ENCODE data around the gene ATP6V1G3. TPM values are rescaled to one million over a fixed set of nuclear protein-coding genes. Genes with fewer than 3 reads are reported as not detected.
"Not testable (repeated sequence)": the region's sequence is repeated elsewhere in the genome, so short reads cannot be mapped to it uniquely, and the experiment has no call there.

The ATP6V1G3 gene, protein sequence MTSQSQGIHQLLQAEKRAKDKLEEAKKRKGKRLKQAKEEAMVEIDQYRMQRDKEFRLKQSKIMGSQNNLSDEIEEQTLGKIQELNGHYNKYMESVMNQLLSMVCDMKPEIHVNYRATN
- total RNA-seq: not detected
- polyA plus RNA-seq: not detected

GRCh38 chr1:198540580-198540979, at the start of gene ATP6V1G3:
ATP6V1G3 (minus strand) TSS chr1:198540680; CDS start chr1:198540650, 30 bp downstream.
- H3K4me1 ChIP-seq (ENCODE audit: insufficient read depth, low read length): peaks cover 45% of the 10 kb centered on the region
- Mint-ChIP-seq H3K27ac (peak within 1 kb of the TSS in 4 of 7 donors; percentile 14 to 91 (median 57)), H3K4me3 (peak within 1 kb of the TSS in 3 of 8 donors; percentile 17 to 44 (median 31)), H3K36me3 (no peaks in the 10 kb centered on the region), H3K9me3 (no peaks in the 10 kb centered on the region), H3K4me1 (peaks cover 38 to 70% (median 56%) of the 10 kb centered on the region in 4 donors), H3K27me3 (no peaks in the 10 kb centered on the region)
- ChIA-PET CTCF (ENCODE audit: partially characterized antibody) (interaction anchor here (0.9 kb wide), 1 partner anchor 17 kb away, joined by 3 read pairs; no protein-coding TSS in a partner anchor), POLR2A (ENCODE audit: partially characterized antibody) (interaction anchor here (1.0 to 2.2 kb wide), 6 partner anchors 9 to 69 kb away, joined by 3 to 9 read pairs (median 5); no protein-coding TSS in a partner anchor)
- H3K27ac ChIP-seq (ENCODE audit: low read depth, low read length): no peak within 1 kb of the TSS
- no peaks in the 10 kb centered on the region for H3K36me3 ChIP-seq (ENCODE audit: insufficient read depth, low read length)
- H3K9me3 ChIP-seq (ENCODE audit: control insufficient read depth in 1 of 2, low read length in 2 of 2): no peaks in the 10 kb centered on the region
- DNase-seq: no peak
- intact Hi-C loops (cut with micrococcal nuclease): no loop called here
- H3K4me3 ChIP-seq (ENCODE audit: low read length in 2 of 2): no peak within 1 kb of the TSS
- H3K27me3 ChIP-seq (ENCODE audit: insufficient read depth, low read length): no peaks in the 10 kb centered on the region

GRCh38 chr1:198588845-198589244, 48.4 kb upstream of the ATP6V1G3 start:
- Mint-ChIP-seq H3K4me3 (peak overlapping the region in 1 of 8 donors; percentile 49), H3K36me3 (peaks cover 7 to 10% of the 10 kb centered on the region in 2 donors), H3K27ac (no peak overlapping the region), H3K4me1 (peaks cover 0 to 4% (median 0%) of the 10 kb centered on the region in 4 donors), H3K9me3 (peaks cover 3 to 30% (median 20%) of the 10 kb centered on the region in 8 donors), H3K27me3 (no peaks in the 10 kb centered on the region)
- intact Hi-C loops (cut with micrococcal nuclease): no loop called here
- H3K27ac ChIP-seq (ENCODE audit: low read depth, low read length): no peak overlapping the region
- no peak overlapping the region for H3K4me3 ChIP-seq (ENCODE audit: low read length in 2 of 2)
- DNase-seq: no peak
- POLR2A ChIA-PET (ENCODE audit: partially characterized antibody): no interaction called here
- no peaks in the 10 kb centered on the region for H3K36me3 ChIP-seq (ENCODE audit: insufficient read depth, low read length)
- H3K9me3 ChIP-seq (ENCODE audit: control insufficient read depth in 1 of 2, low read length in 2 of 2): no peaks in the 10 kb centered on the region
- no peaks in the 10 kb centered on the region for H3K4me1 ChIP-seq (ENCODE audit: insufficient read depth, low read length)
- CTCF ChIA-PET (ENCODE audit: partially characterized antibody): no interaction called here
- no peaks in the 10 kb centered on the region for H3K27me3 ChIP-seq (ENCODE audit: insufficient read depth, low read length)

DNA sequence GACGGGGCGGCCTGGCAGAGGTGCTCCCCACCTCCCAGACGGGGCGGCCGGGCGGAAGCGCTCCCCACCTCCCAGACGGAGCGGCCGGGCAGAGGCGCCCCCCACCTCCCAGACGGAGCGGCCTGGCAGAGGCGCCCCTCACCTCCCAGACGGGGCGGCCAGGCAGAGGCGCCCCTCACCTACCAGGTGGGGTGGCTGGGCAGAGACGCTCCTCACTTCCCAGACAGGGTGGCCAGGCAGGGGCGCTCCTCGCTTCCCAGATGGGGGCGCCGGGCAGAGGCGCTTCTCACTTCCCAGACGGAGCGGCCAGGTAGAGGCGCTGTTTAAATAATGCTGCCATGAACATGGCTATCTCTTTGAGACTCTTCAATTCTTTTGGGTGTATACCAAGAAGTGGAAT, 43.7 kb upstream of the ATP6V1G3 start:
- CTCF ChIA-PET (ENCODE audit: partially characterized antibody): no interaction called here
- POLR2A ChIA-PET (ENCODE audit: partially characterized antibody): no interaction called here
- Mint-ChIP-seq H3K27ac (no peak overlapping the region), H3K9me3 (peaks cover 0 to 27% (median 16%) of the 10 kb centered on the region in 8 donors), H3K36me3 (peaks cover 6 to 10% of the 10 kb centered on the region in 2 donors), H3K4me1 (peaks cover 0 to 4% (median under 1%) of the 10 kb centered on the region in 4 donors), H3K4me3 (no peak overlapping the region), H3K27me3 (no peaks in the 10 kb centered on the region)
- Histone ChIP-seq H3K27me3 (ENCODE audit: insufficient read depth, low read length) (no peaks in the 10 kb centered on the region), H3K4me1 (ENCODE audit: insufficient read depth, low read length) (no peaks in the 10 kb centered on the region), H3K4me3 (ENCODE audit: low read length in 2 of 2) (no peak overlapping the region), H3K36me3 (ENCODE audit: insufficient read depth, low read length) (no peaks in the 10 kb centered on the region), H3K9me3 (ENCODE audit: control insufficient read depth in 1 of 2, low read length in 2 of 2) (no peaks in the 10 kb centered on the region), H3K27ac (ENCODE audit: low read depth, low read length) (no peak overlapping the region)
- no peak for DNase-seq
- intact Hi-C loops (cut with micrococcal nuclease): no loop called here

- H3K36me3 Mint-ChIP-seq; H3K27me3 Mint-ChIP-seq; intact Hi-C loops (cut with micrococcal nuclease); POLR2A ChIA-PET (ENCODE audit: partially characterized antibody); H3K27me3 ChIP-seq (ENCODE audit: insufficient read depth, low read length); H3K27ac Mint-ChIP-seq; H3K27ac ChIP-seq (ENCODE audit: low read depth, low read length); H3K9me3 ChIP-seq (ENCODE audit: control insufficient read depth in 1 of 2, low read length in 2 of 2); H3K4me1 Mint-ChIP-seq; H3K4me3 Mint-ChIP-seq; H3K4me3 ChIP-seq (ENCODE audit: low read length in 2 of 2); H3K36me3 ChIP-seq (ENCODE audit: insufficient read depth, low read length); CTCF ChIA-PET (ENCODE audit: partially characterized antibody); DNase-seq; H3K4me1 ChIP-seq (ENCODE audit: insufficient read depth, low read length): not testable (repeated sequence)
- H3K9me3 Mint-ChIP-seq: peaks cover 0 to 23% (median 15%) of the 10 kb centered on the region in 8 donors
Observed at GRCh38 chr1:198583209-198583802, 42.8 kb upstream of the ATP6V1G3 start.

GRCh38 chr1:198577444-198577843, 37.0 kb upstream of the ATP6V1G3 start:
- H3K36me3 Mint-ChIP-seq: peaks cover 6 to 10% of the 10 kb centered on the region in 2 donors
- Histone ChIP-seq H3K4me3 (ENCODE audit: low read length in 2 of 2) (no peak overlapping the region), H3K36me3 (ENCODE audit: insufficient read depth, low read length) (no peaks in the 10 kb centered on the region), H3K27me3 (ENCODE audit: insufficient read depth, low read length) (no peaks in the 10 kb centered on the region), H3K9me3 (ENCODE audit: control insufficient read depth in 1 of 2, low read length in 2 of 2) (no peaks in the 10 kb centered on the region), H3K4me1 (ENCODE audit: insufficient read depth, low read length) (no peaks in the 10 kb centered on the region), H3K27ac (ENCODE audit: low read depth, low read length) (no peak overlapping the region)
- H3K27ac Mint-ChIP-seq: no peak overlapping the region
- no peak for DNase-seq
- peaks cover 0 to 21% (median 7%) of the 10 kb centered on the region in 4 donors for H3K4me1 Mint-ChIP-seq
- ChIA-PET POLR2A (ENCODE audit: partially characterized antibody) (no interaction called here), CTCF (ENCODE audit: partially characterized antibody) (no interaction called here)
- H3K27me3 Mint-ChIP-seq: no peaks in the 10 kb centered on the region
- intact Hi-C loops (cut with micrococcal nuclease): no loop called here
- H3K4me3 Mint-ChIP-seq: no peak overlapping the region
- peaks cover 2 to 14% (median 9%) of the 10 kb centered on the region in 8 donors for H3K9me3 Mint-ChIP-seq

- Mint-ChIP-seq H3K9me3 (peaks cover 0 to 3% (median 2%) of the 10 kb centered on the region in 8 donors), H3K4me3 (no peak overlapping the region), H3K4me1 (peaks cover 0 to 26% (median 8%) of the 10 kb centered on the region in 4 donors), H3K27me3 (no peaks in the 10 kb centered on the region), H3K27ac (peak overlapping the region in 3 of 7 donors; percentile 1 to 69 (median 7)), H3K36me3 (peaks cover 0 to under 1% of the 10 kb centered on the region in 2 donors)
- H3K36me3 ChIP-seq (ENCODE audit: insufficient read depth, low read length): no peaks in the 10 kb centered on the region
- ChIA-PET POLR2A (ENCODE audit: partially characterized antibody) (interaction anchor here (1.5 kb wide), 1 partner anchor 12 kb away, joined by 3 read pairs; no protein-coding TSS in a partner anchor), CTCF (ENCODE audit: partially characterized antibody) (interaction anchor here (0.9 to 1.5 kb wide), 5 partner anchors 12 to 668 kb away, joined by 3 read pairs; no protein-coding TSS in a partner anchor)
- no peak overlapping the region for H3K27ac ChIP-seq (ENCODE audit: low read depth, low read length)
- no peaks in the 10 kb centered on the region for H3K4me1 ChIP-seq (ENCODE audit: insufficient read depth, low read length)
- H3K4me3 ChIP-seq (ENCODE audit: low read length in 2 of 2): no peak overlapping the region
- H3K27me3 ChIP-seq (ENCODE audit: insufficient read depth, low read length): no peaks in the 10 kb centered on the region
- DNase-seq: no peak
- intact Hi-C loops (cut with micrococcal nuclease): no loop called here
- no peaks in the 10 kb centered on the region for H3K9me3 ChIP-seq (ENCODE audit: control insufficient read depth in 1 of 2, low read length in 2 of 2)
Observed at GRCh38 chr1:198575798-198576641, 35.5 kb upstream of the ATP6V1G3 start.

DNA sequence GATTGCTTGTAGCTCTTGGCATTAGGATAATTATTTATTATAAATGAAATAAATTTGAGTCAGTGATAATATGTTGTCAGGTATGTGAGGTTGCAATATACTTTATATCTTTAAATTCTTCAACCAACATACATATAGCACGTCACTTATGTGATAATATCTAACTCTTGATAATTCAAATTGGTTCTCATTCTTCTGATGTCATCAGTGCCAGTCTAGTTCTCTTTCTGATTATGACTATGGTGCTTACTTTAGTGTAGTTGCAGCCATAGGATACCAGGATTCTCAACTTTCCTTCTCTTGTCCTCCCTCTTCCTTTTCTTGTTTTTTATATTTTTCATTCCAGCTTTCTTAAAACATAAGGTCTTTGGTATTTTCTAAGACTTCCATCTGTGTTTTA, 34.8 kb upstream of the ATP6V1G3 start:
- Mint-ChIP-seq H3K4me1 (peaks cover 0 to 26% (median 8%) of the 10 kb centered on the region in 4 donors), H3K27me3 (no peaks in the 10 kb centered on the region), H3K27ac (peak overlapping the region in 1 of 7 donors; percentile 7), H3K36me3 (no peaks in the 10 kb centered on the region), H3K4me3 (no peak overlapping the region), H3K9me3 (peaks cover 0 to 2% (median 0%) of the 10 kb centered on the region in 8 donors)
- no peak overlapping the region for H3K4me3 ChIP-seq (ENCODE audit: low read length in 2 of 2)
- CTCF ChIA-PET (ENCODE audit: partially characterized antibody): interaction anchor here (1.5 kb wide), 1 partner anchor 19 kb away, joined by 3 read pairs; no protein-coding TSS in a partner anchor
- no peak overlapping the region for H3K27ac ChIP-seq (ENCODE audit: low read depth, low read length)
- no peak for DNase-seq
- POLR2A ChIA-PET (ENCODE audit: partially characterized antibody): interaction anchor here (1.5 kb wide), 1 partner anchor 11 kb away, joined by 3 read pairs; no protein-coding TSS in a partner anchor
- H3K4me1 ChIP-seq (ENCODE audit: insufficient read depth, low read length): no peaks in the 10 kb centered on the region
- intact Hi-C loops (cut with micrococcal nuclease): no loop called here
- H3K27me3 ChIP-seq (ENCODE audit: insufficient read depth, low read length): no peaks in the 10 kb centered on the region
- H3K36me3 ChIP-seq (ENCODE audit: insufficient read depth, low read length): no peaks in the 10 kb centered on the region
- no peaks in the 10 kb centered on the region for H3K9me3 ChIP-seq (ENCODE audit: control insufficient read depth in 1 of 2, low read length in 2 of 2)

All from CD4-positive, alpha-beta memory T cell (primary cell).